Measurements from ENCODE around the gene FOXC1. TPM values are rescaled to one million over a fixed set of nuclear protein-coding genes. Genes with fewer than 3 reads are reported as not detected.

FOXC1 gene
- 10 to 100 TPM; 27.6 to 33.5 TPM for total RNA-seq
- long read RNA-seq, donor 1, transcript FOXC1-202 (1 exons, 3,831 nt), result major isoform, 36 of 41 reads
- long read RNA-seq, donor 1, transcript FOXC1-201 (1 exons, 3,926 nt), result minor isoform, 5 of 41 reads
- long read RNA-seq, donor 1, partial matches to known transcripts, result 0 of 41 reads
- long read RNA-seq, donor 1, other reads (novel, unspliced or antisense), result 0 of 41 reads
- long read RNA-seq, donor 2, transcript FOXC1-202 (1 exons, 3,831 nt), result major isoform, 5 of 5 reads
- long read RNA-seq, donor 2, partial matches to known transcripts, result 0 of 5 reads
- long read RNA-seq, donor 2, other reads (novel, unspliced or antisense), result 0 of 5 reads

DNA sequence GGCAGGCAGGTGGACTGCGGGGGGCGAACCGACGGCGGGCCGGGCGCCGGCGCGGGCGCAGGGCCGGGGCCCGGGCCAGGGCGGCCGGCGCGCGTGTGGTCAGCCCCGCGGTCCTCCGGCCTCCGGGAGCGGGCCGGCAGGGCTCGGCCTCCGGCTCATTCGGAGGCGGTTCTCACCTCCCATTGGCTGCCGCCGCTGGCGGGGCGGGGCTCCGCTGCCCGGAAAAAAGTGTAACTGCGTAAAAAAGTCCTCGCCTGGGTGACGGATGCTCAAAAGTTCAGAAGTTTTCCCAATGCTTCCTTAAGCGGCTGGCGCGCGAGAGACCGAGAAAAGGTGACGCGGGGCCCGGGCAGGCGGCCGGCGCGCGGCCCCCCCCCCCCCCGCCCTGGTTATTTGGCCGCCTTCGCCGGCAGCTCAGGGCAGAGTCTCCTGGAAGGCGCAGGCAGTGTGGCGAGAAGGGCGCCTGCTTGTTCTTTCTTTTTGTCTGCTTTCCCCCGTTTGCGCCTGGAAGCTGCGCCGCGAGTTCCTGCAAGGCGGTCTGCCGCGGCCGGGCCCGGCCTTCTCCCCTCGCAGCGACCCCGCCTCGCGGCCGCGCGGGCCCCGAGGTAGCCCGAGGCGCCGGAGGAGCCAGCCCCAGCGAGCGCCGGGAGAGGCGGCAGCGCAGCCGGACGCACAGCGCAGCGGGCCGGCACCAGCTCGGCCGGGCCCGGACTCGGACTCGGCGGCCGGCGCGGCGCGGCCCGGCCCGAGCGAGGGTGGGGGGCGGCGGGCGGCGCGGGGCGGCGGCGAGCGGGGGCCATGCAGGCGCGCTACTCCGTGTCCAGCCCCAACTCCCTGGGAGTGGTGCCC lies at the start of gene FOXC1:
Gene FOXC1 (plus strand): TSS at position 268 of the 849 bp plus-strand sequence. CDS start 531 bp downstream, at position 799.
- intact Hi-C loops (cut with DNase I), result loop anchor here (5.0 to 10.0 kb wide), 4 partner anchors 497 to 1025 kb away; no protein-coding TSS in a partner anchor
- DNase-seq (ENCODE audit: low spot score), result peak; percentile 97

GRCh38 chr6:1560281-1561058 lies 49.2 kb upstream of the FOXC1 start:
- intact Hi-C loops (cut with DNase I), result no loop called here
- no peak for DNase-seq (ENCODE audit: low spot score)

DNA sequence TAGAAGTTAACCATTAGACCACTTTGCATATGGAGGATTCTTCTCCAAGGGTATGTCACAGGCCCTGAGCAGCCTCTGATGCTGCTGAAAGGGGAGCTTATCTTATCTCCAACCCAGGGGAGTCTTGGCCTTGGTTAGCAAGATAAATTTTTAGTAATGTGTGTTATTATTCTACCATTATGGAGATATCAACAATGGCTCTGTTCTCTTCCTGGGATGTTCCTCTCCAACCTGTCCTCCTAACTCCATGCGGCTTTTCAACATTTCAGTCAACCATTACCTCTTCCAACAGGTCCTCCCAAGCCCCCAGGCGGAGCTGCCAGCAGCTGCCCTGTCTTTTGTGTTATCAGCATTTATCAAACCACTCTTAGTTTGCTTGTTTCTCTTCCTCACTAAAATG lies 48.4 kb upstream of the FOXC1 start:
- DNase-seq (ENCODE audit: low spot score), result no peak
- intact Hi-C loops (cut with DNase I), result no loop called here

GRCh38 chr6:1562171-1562955 lies 47.4 kb upstream of the FOXC1 start:
- intact Hi-C loops (cut with DNase I), result no loop called here
- no peak for DNase-seq (ENCODE audit: low spot score)

GRCh38 chr6:1569377-1569776 lies 40.3 kb upstream of the FOXC1 start:
- intact Hi-C loops (cut with DNase I), result no loop called here
- DNase-seq (ENCODE audit: low spot score), result no peak

GRCh38 chr6:1570848-1571247 lies 38.9 kb upstream of the FOXC1 start:
- intact Hi-C loops (cut with DNase I), result no loop called here
- no peak for DNase-seq (ENCODE audit: low spot score)

GRCh38 chr6:1572892-1573291 lies 36.8 kb upstream of the FOXC1 start:
- intact Hi-C loops (cut with DNase I), result no loop called here
- DNase-seq (ENCODE audit: low spot score), result no peak

DNA sequence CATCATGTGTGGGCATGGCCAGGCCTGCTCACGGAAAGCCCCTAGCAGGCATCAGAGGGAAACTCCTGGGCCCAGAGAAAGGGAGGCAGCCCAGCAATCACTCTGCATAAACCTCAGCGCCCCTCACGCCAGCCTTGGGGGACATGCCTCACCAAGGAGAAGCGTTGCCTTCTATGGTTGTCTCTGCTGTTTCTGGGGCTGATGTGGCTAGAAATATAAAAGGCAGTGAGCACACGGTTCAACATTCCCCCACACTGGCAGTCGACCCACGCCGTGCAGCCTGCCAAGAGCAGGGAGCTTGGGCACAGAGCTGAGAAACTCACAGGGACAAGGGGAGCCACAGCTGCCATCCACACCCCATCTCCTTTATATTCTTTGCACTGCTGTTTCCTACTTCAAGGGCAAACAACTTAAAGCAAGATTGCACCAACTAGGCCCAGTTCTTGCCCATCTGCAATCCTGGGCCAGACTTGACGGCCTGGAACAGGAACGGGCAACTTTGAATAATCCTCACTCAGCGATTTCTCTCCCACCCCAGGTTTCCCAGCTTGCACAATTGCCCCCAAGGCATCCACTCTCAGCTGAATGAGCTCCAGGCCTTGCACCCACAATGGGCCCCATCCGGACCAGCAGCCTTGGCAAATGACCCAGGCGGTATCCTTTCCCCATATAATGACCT lies 35.5 kb upstream of the FOXC1 start:
- intact Hi-C loops (cut with DNase I), result no loop called here
- no peak for DNase-seq (ENCODE audit: low spot score)

- intact Hi-C loops (cut with DNase I), result loop anchor here in 1 of 2 donors (5.0 kb wide), 1 partner anchor 1947 kb away; no protein-coding TSS in a partner anchor
- no peak for DNase-seq (ENCODE audit: low spot score)
Measured at GRCh38 chr6:1574890-1575209, 34.9 kb upstream of the FOXC1 start.

GRCh38 chr6:1575210-1576041 lies 34.3 kb upstream of the FOXC1 start:
- DNase-seq (ENCODE audit: low spot score), result no peak
- intact Hi-C loops (cut with DNase I), result loop anchor here in 1 of 2 donors (2.0 to 5.0 kb wide), 2 partner anchors 185 to 1947 kb away; no protein-coding TSS in a partner anchor

DNA sequence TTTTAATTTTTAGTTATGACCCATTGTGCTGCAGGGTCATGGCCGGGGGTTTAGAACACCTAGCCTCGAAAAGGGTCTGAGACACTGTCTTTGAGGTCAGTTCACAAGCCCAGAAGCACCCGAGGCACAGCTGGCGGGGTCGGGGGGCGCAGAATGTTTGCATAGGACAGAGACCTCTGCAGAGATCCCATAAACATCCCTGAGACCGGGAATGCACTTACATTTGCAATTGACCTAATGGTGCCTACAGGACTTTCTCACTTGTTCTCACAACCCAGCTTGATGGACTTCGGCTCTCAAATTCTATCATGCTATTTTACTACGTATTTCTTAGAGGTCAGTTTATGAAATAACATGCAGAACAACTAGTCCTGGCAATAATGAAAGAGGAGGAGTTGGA lies 33.5 kb upstream of the FOXC1 start:
- DNase-seq (ENCODE audit: low spot score), result no peak
- intact Hi-C loops (cut with DNase I), result loop anchor here in 1 of 2 donors (2.0 to 5.0 kb wide), 2 partner anchors 185 to 1946 kb away; no protein-coding TSS in a partner anchor

- intact Hi-C loops (cut with DNase I), result loop anchor here in 1 of 2 donors (2.0 to 5.0 kb wide), 2 partner anchors 186 to 1946 kb away; no protein-coding TSS in a partner anchor
- no peak for DNase-seq (ENCODE audit: low spot score)
Measured at GRCh38 chr6:1576711-1577110, 33.0 kb upstream of the FOXC1 start.

DNA sequence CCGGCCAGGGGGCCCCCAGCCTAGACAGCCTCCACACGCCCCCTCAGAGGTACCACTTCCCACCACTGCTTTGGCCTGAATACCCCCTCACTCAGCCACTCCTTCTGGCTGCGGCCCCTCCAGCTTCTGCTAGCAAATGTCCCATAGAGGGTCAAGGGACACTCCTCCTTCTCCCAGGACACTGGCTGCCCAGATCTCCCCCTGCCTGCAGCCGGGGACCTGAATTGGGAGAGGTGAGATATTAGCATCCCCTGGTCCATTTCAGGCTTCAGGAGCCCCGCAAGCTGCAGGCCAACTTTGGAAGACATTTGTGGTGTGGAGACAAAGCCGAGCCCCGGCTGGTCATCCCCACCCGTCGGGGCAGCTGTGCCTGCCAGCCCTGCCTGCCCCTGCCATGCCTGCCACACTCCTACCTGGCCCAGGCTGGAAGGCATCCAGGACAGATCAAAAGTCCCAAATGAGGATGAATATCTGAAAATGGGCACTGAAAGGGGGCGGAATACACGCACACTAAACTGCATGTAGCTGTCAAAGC lies 32.5 kb upstream of the FOXC1 start:
- no peak for DNase-seq (ENCODE audit: low spot score)
- intact Hi-C loops (cut with DNase I), result loop anchor here in 1 of 2 donors (2.0 to 5.0 kb wide), 2 partner anchors 186 to 1945 kb away; no protein-coding TSS in a partner anchor

GRCh38 chr6:1577896-1578745 lies 31.6 kb upstream of the FOXC1 start:
- intact Hi-C loops (cut with DNase I), result loop anchor here in 1 of 2 donors (2.0 to 5.0 kb wide), 2 partner anchors 187 to 1944 kb away; no protein-coding TSS in a partner anchor
- no peak for DNase-seq (ENCODE audit: low spot score)

DNA sequence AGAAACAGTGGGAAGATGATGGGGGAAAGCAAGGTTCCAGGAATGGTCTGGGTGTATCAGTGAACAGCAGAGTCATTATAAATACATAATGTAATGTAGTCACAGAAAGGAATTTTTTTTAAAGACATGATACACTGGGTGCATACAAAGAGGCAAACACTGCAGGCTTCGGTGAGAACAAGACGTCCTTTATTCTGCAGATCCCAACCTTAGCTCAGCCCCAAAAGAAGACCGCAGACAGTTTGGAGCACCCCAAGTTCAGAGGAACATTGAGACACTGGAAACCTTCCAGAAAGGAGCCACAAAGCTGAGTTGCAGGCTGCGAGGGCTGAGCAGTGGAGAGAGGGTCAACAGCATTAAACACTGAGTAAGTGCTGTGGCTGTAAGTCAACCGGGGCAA lies 30.6 kb upstream of the FOXC1 start:
- no peak for DNase-seq (ENCODE audit: low spot score)
- intact Hi-C loops (cut with DNase I), result loop anchor here in 1 of 2 donors (5.0 kb wide), 1 partner anchor 1943 kb away; no protein-coding TSS in a partner anchor

GRCh38 chr6:1580109-1580508 lies 29.6 kb upstream of the FOXC1 start:
- DNase-seq (ENCODE audit: low spot score), result no peak
- intact Hi-C loops (cut with DNase I), result no loop called here

All from posterior vena cava (tissue), 2 donors.